Breast epithelium (tissue), 4 donors: ENCODE results near the gene RETREG1. TPM values are rescaled to one million over a fixed set of nuclear protein-coding genes. Genes with fewer than 3 reads are reported as not detected.

Source experiments
- DNase-seq, 2 donors: peaks; one replicate each; pipeline ENCODE4 v3.0.0-alpha.2; 2019; ENCODE audit warnings: low spot score in 2 of 2
- H3K27ac ChIP-seq, 2 donors: fragments of 200-600 bp; sonication (generic) in 1 of 2; one replicate each; pipeline ENCODE4 v1.5.1; 2016 to 2019; ENCODE audit warnings: mild to moderate bottlenecking in 1 of 2
- H3K27me3 ChIP-seq, 2 donors: fragments of 200-600 bp; sonication (generic) in 1 of 2; one replicate each; pipeline versions ENCODE4 v1.5.1 to v1.6.0; 2017 to 2019; ENCODE audit warnings: control low read depth in 1 of 2, mild to moderate bottlenecking in 1 of 2
- H3K36me3 ChIP-seq: fragments of 200-600 bp; one replicate; pipeline ENCODE4 v1.5.1; 2019
- H3K4me1 ChIP-seq, 2 donors: fragments of 200-600 bp; sonication (generic); one replicate each; pipeline ENCODE4 v1.5.1; 2016 to 2019; ENCODE audit warnings: control low read depth in 1 of 2
- H3K4me3 ChIP-seq, 3 donors: fragments of 200-600 bp; sonication (generic); 1 replicate in 2 of 3; 2 replicates in 1 of 3; pipeline ENCODE4 v1.5.1; 2016 to 2019; ENCODE audit warnings: mild to moderate bottlenecking in 3 of 3, moderate library complexity in 2 of 3
- H3K9me3 ChIP-seq, 2 donors: fragments of 200-600 bp; sonication (generic) in 1 of 2; one replicate each; pipeline ENCODE4 v1.5.1; 2016 to 2019; ENCODE audit warnings: control low read depth in 1 of 2
- CTCF ChIP-seq, 3 donors: fragments of 450-650 bp; IDR thresholded peaks; one replicate each; pipeline ENCODE4 v1.5.1; 2016 to 2017; ENCODE audit warnings: antibody characterized with exemption in 3 of 3, mild to moderate bottlenecking in 3 of 3, moderate library complexity in 3 of 3
- POLR2A ChIP-seq: fragments of 450-650 bp; IDR thresholded peaks from one replicate; pipeline ENCODE4 v1.6.1; 2016; ENCODE audit warnings: antibody characterized with exemption, mild to moderate bottlenecking, moderate library complexity
- POLR2AphosphoS5 ChIP-seq, 3 donors: sonication (generic); formaldehyde crosslinking; IDR thresholded peaks; one replicate each; pipeline ENCODE4 v1.6.1; 2017; ENCODE audit warnings: antibody characterized with exemption in 3 of 3
- intact Hi-C: fragments of 100-400 bp; cut with DNase I; formaldehyde crosslinking; loops from one replicate; pipeline ENCODE4 v1.15.1; 2023; ENCODE audit warnings: low total_unique reads
- total RNA-seq, 3 donors: library from RNA; depleted of rRNA; stranded (reverse); fragments of >200 nt; gene quantifications; one replicate each; pipeline ENCODE4 v1.1.0, GENCODE V29; 2016

The RETREG1 gene
- total RNA-seq, 3 donors from 2014 or later, result 27.1 to 51.5 (median 37.7) TPM

GRCh38 chr5:16536246-16536645, 80.6 kb downstream of the RETREG1 start:
- no peak for DNase-seq
- no peaks in the 10 kb centered on the region for H3K4me1 ChIP-seq
- TF ChIP-seq POLR2A, result no peak
- TF ChIP-seq POLR2AphosphoS5 (IDR thresholded peaks at IDR 0.05), result no peak
- no peak for TF ChIP-seq CTCF (IDR thresholded peaks at IDR 0.05)
- intact Hi-C loops, result no loop called here
- H3K36me3 ChIP-seq, result no peaks in the 10 kb centered on the region
- no peak overlapping the region for H3K27ac ChIP-seq
- no peaks in the 10 kb centered on the region for H3K9me3 ChIP-seq
- no peak overlapping the region for H3K4me3 ChIP-seq
- no peaks in the 10 kb centered on the region for H3K27me3 ChIP-seq

GRCh38 chr5:16534280-16534679, 82.5 kb downstream of the RETREG1 start:
- intact Hi-C loops, result loop anchor here (5.0 kb wide), 1 partner anchor 618 kb away; no protein-coding TSS in a partner anchor
- no peaks in the 10 kb centered on the region for H3K4me1 ChIP-seq
- DNase-seq, result no peak
- H3K27me3 ChIP-seq, result no peaks in the 10 kb centered on the region
- H3K4me3 ChIP-seq, result no peak overlapping the region
- H3K36me3 ChIP-seq, result no peaks in the 10 kb centered on the region
- no peak overlapping the region for H3K27ac ChIP-seq
- no peaks in the 10 kb centered on the region for H3K9me3 ChIP-seq
- TF ChIP-seq POLR2AphosphoS5 (IDR thresholded peaks at IDR 0.05), result no peak
- TF ChIP-seq CTCF (IDR thresholded peaks at IDR 0.05), result no peak
- TF ChIP-seq POLR2A, result no peak

GRCh38 chr5:16531063-16531648, 85.6 kb downstream of the RETREG1 start:
- Histone ChIP-seq H3K36me3 (no peaks in the 10 kb centered on the region), H3K9me3 (no peaks in the 10 kb centered on the region), H3K27me3 (no peaks in the 10 kb centered on the region), H3K27ac (no peak overlapping the region), H3K4me3 (no peak overlapping the region), H3K4me1 (no peaks in the 10 kb centered on the region)
- DNase-seq, result no peak
- intact Hi-C loops, result loop anchor here (5.0 kb wide), 1 partner anchor 621 kb away; no protein-coding TSS in a partner anchor
- TF ChIP-seq CTCF (IDR thresholded peaks at IDR 0.05) (no peak), POLR2A (no peak), POLR2AphosphoS5 (IDR thresholded peaks at IDR 0.05) (no peak)

GRCh38 chr5:16529306-16529705, 87.5 kb downstream of the RETREG1 start:
- Histone ChIP-seq H3K4me3 (no peak overlapping the region), H3K9me3 (no peaks in the 10 kb centered on the region), H3K36me3 (no peaks in the 10 kb centered on the region), H3K4me1 (no peaks in the 10 kb centered on the region), H3K27me3 (no peaks in the 10 kb centered on the region), H3K27ac (no peak overlapping the region)
- no peak for DNase-seq
- intact Hi-C loops, result no loop called here
- TF ChIP-seq CTCF (IDR thresholded peaks at IDR 0.05) (no peak), POLR2A (no peak), POLR2AphosphoS5 (IDR thresholded peaks at IDR 0.05) (no peak)

GRCh38 chr5:16528382-16529110, 88.3 kb downstream of the RETREG1 start:
- H3K4me3 ChIP-seq, result no peak overlapping the region
- no peak overlapping the region for H3K27ac ChIP-seq
- H3K9me3 ChIP-seq, result no peaks in the 10 kb centered on the region
- no peaks in the 10 kb centered on the region for H3K4me1 ChIP-seq
- DNase-seq, result no peak
- intact Hi-C loops, result no loop called here
- H3K27me3 ChIP-seq, result no peaks in the 10 kb centered on the region
- TF ChIP-seq POLR2AphosphoS5 (IDR thresholded peaks at IDR 0.05) (no peak), CTCF (IDR thresholded peaks at IDR 0.05) (no peak), POLR2A (no peak)
- no peaks in the 10 kb centered on the region for H3K36me3 ChIP-seq
